ENCODE data around the gene CDH13. TPM values are rescaled to one million over a fixed set of nuclear protein-coding genes. Genes with fewer than 3 reads are reported as not detected.

The CDH13 gene
- total and polyA plus RNA-seq, 7 donors, result 6.1 to 30.7 (median 22.8) TPM

GRCh38 chr16:83501481-83501880, 874.7 kb downstream of the CDH13 start:
- WGBS, 3 donors, result 89 to 96% (median 92%) methylated on average over 4 of the region's 4 CpGs
- intact Hi-C loops (cut with DNase I), result no loop called here

GRCh38 chr16:83508295-83508694, 881.5 kb downstream of the CDH13 start:
- Histone ChIP-seq H3K36me3 (ENCODE audit: insufficient read depth in 1 of 2, low read depth in 1 of 2) (peaks cover 0 to 3% of the 10 kb centered on the region in 2 donors), H3K9me3 (no peaks in the 10 kb centered on the region), H3K4me1 (no peaks in the 10 kb centered on the region), H3K27ac (no peak overlapping the region), H3K4me3 (no peak overlapping the region), H3K27me3 (ENCODE audit: insufficient read depth in 3 of 3, low read length in 2 of 3) (no peaks in the 10 kb centered on the region)
- ATAC-seq (no peak), DNase-seq (no peak)
- 93 to 97% (median 97%) methylated on average over 6 of the region's 6 CpGs for WGBS, 3 donors
- TF ChIP-seq CTCF (IDR thresholded peaks at IDR 0.05), result no peak
- intact Hi-C loops (cut with DNase I), result no loop called here

More at GRCh38 chr16:83501481-83501880, 874.7 kb downstream of the CDH13 start:
- Histone ChIP-seq H3K27me3 (ENCODE audit: insufficient read depth in 3 of 3, low read length in 2 of 3) (no peaks in the 10 kb centered on the region), H3K27ac (no peak overlapping the region), H3K4me3 (no peak overlapping the region), H3K4me1 (no peaks in the 10 kb centered on the region), H3K9me3 (no peaks in the 10 kb centered on the region), H3K36me3 (ENCODE audit: insufficient read depth in 1 of 2, low read depth in 1 of 2) (no peaks in the 10 kb centered on the region)
- no peak for TF ChIP-seq CTCF (IDR thresholded peaks at IDR 0.05)
- ATAC-seq (no peak), DNase-seq (no peak)

GRCh38 chr16:83509316-83509715, 882.5 kb downstream of the CDH13 start:
- no peak for DNase-seq
- no peak for ATAC-seq
- no peak for TF ChIP-seq CTCF (IDR thresholded peaks at IDR 0.05)
- Histone ChIP-seq H3K27ac (no peak overlapping the region), H3K27me3 (ENCODE audit: insufficient read depth in 3 of 3, low read length in 2 of 3) (no peaks in the 10 kb centered on the region), H3K4me1 (no peaks in the 10 kb centered on the region), H3K4me3 (no peak overlapping the region), H3K36me3 (ENCODE audit: insufficient read depth in 1 of 2, low read depth in 1 of 2) (peaks cover 0 to 3% of the 10 kb centered on the region in 2 donors), H3K9me3 (no peaks in the 10 kb centered on the region)
- intact Hi-C loops (cut with DNase I), result no loop called here

GRCh38 chr16:83510906-83511305, 884.1 kb downstream of the CDH13 start:
- DNase-seq, result no peak
- H3K9me3 ChIP-seq, result no peaks in the 10 kb centered on the region
- 92 to 94% (median 92%) methylated on average over 12 of the region's 12 CpGs for WGBS, 3 donors

More at GRCh38 chr16:83510906-83511305, 884.1 kb downstream of the CDH13 start:
- Histone ChIP-seq H3K4me1 (no peaks in the 10 kb centered on the region), H3K27me3 (ENCODE audit: insufficient read depth in 3 of 3, low read length in 2 of 3) (no peaks in the 10 kb centered on the region), H3K27ac (no peak overlapping the region), H3K36me3 (ENCODE audit: insufficient read depth in 1 of 2, low read depth in 1 of 2) (peaks cover 0 to 3% of the 10 kb centered on the region in 2 donors), H3K4me3 (no peak overlapping the region)
- intact Hi-C loops (cut with DNase I), result no loop called here
- ATAC-seq, result no peak
- no peak for TF ChIP-seq CTCF (IDR thresholded peaks at IDR 0.05)

All from psoas muscle (tissue), 8 donors.